NCI-H526 treated with DMSO at 0.1 percent for 48 hours (cell line): ENCODE measurements around the gene TMC8.

ENCODE experiments used
- DNase-seq: peaks from one replicate; lab custom pipeline; 2025; lab: John Stamatoyannopoulos, UW

Gene TMC8

DNA sequence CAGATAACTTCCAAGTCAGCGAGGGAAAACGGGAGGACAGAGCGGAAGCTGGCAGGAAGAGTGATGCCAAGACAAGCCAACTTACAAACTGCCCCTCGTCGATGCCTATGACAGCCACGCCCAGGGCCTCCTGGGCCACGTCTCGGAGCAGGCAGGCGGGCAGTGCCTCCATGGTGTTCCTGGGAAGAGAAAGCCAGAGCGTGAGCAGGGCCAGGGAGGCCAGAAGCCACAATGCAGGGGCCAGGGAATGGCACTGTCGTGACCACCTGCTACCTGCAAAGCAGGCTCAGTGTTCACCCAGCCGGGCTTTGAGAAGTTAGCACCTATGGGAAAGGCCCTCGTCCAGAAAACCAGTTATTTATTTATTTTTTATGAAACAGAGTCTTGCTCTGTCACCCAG, 51.9 kb downstream of the TMC8 start:
- no peak for DNase-seq

- no peak for DNase-seq
Observed at GRCh38 chr17:78183916-78184315, 53.3 kb downstream of the TMC8 start.

DNA sequence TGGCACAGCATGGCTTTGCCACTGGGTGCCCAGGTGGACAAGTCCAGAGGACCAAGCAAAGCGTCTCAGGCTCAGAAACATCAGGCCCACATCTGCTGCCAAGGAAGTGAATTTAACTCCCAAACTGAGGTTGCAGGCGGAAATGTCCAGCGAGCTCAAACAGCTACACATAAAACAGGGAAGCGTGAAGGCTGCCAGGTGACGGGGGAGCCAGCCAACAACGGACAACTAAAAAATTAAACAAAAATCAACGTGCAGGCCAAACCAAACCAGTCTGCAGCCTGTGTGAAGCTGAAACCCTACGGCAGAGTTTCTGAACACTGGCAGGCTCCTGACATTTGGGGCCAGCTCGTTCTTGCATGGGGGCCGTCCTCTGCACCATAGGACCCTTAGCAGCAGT, 53.8 kb downstream of the TMC8 start:
- DNase-seq = no peak

DNA sequence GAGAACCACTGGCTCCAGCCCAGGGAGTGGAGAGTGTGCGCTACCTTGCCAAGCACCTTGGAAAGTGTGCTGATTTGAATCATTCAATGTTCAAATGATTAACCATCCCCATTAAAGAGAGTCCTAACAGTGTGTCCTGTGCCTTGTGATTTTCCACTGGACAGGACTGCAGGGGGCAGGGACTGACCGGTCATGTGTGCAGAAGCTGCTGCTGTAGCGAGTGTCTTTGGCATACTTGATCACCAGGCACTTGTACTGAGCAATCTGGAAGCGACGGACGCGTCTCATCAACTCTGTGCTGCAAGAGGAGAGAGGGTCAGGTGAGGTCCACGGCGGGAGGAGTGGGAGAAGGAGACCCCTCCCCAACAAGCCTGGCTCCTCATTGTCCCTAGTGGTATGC, 54.3 kb downstream of the TMC8 start:
- no peak for DNase-seq

DNA sequence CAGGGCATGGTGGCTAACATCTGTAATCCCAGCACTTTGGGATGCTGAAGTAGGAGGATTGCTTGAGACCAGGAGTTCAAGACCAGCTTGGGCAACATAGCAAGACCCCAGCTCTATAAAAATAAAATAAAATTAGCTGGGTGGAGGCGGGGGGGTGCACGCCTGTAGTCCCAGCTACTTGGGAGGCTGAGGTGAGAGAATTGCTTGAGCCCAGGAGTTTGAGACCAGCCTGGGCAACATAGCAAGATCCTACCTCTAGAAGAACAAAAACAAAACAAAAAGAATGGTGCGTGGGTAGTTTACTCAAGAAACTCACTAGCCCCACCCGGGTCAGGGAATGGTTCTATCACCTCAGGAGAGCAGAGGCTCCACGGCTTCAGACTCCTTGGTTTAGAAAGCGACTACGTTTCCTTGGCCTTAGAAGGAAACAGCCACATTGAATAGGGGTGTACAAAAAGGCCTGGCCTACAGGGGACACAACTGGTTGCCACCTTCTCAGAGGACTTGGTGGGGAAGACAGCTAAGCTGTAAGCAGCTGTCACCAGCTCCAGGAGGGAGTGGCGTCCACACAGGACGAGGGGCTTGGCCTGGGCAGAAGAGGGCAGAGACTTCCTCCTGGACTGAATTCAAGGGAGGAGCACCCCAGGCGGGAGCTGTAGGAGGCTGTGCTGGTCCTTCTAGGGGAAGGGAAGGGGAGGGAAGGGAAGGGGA, 55.6 kb downstream of the TMC8 start:
- DNase-seq = no peak

- DNase-seq = peak; percentile 94
Observed at GRCh38 chr17:78186692-78187595, 56.4 kb downstream of the TMC8 start, which contains the start of the genes AFMID and TK1. AFMID (plus strand) TSS chr17:78187362; CDS start chr17:78187371, 9 bp downstream. TK1 (minus strand) TSS chr17:78187052; CDS start chr17:78186994, 58 bp downstream.
